HEK293 (cell line): ENCODE measurements around the gene PCSK5.

Experiments
- BCL11A ChIP-seq: fragments of 450-650 bp; formaldehyde crosslinking; IDR thresholded peaks from 2 replicates; pipeline ENCODE4 v1.5.1; 2016; ENCODE audit warnings: low read depth, missing biosample characterization, missing genetic modification characterization
- BCL11B ChIP-seq: fragments of 450-650 bp; formaldehyde crosslinking; IDR thresholded peaks from 2 replicates; pipeline ENCODE4 v1.5.1; 2016; ENCODE audit warnings: low read depth, missing biosample characterization, missing genetic modification characterization
- CTCF ChIP-seq: fragments of 450-650 bp; formaldehyde crosslinking; IDR thresholded peaks from 2 replicates; pipeline ENCODE4 v1.5.1; 2016; ENCODE audit warnings: missing biosample characterization, missing genetic modification characterization
- EGR2 ChIP-seq: fragments of 450-650 bp; formaldehyde crosslinking; IDR thresholded peaks from 2 replicates; pipeline ENCODE4 v1.5.1; 2016; ENCODE audit warnings: low read depth, missing biosample characterization, missing genetic modification characterization
- HOXD13 ChIP-seq: sonication (generic); formaldehyde crosslinking; IDR thresholded peaks from 2 replicates; pipeline ENCODE4 v1.8.0; 2022; ENCODE audit warnings: missing genetic modification reagents, borderline replicate concordance
- PRDM6 ChIP-seq: fragments of 450-650 bp; formaldehyde crosslinking; IDR thresholded peaks from 2 replicates; pipeline ENCODE4 v1.5.1; 2017; ENCODE audit warnings: missing biosample characterization, missing genetic modification characterization
- ZBTB17 ChIP-seq: fragments of 450-650 bp; formaldehyde crosslinking; IDR thresholded peaks from 2 replicates; pipeline ENCODE4 v1.5.1; 2016; ENCODE audit warnings: missing biosample characterization, missing genetic modification characterization
- ZNF214 ChIP-seq: fragments of 450-650 bp; formaldehyde crosslinking; IDR thresholded peaks from 2 replicates; pipeline ENCODE4 v1.5.1; 2017; ENCODE audit warnings: missing biosample characterization, mild to moderate bottlenecking, missing genetic modification characterization, borderline replicate concordance
- ZNF274 ChIP-seq, 2 experiments: fragments of 200-500 bp in 1 of 2; fragments of 450-650 bp in 1 of 2; sonication (Bioruptor generic) in 1 of 2; formaldehyde crosslinking in 1 of 2; IDR thresholded peaks; 2 replicates each; pipeline versions ENCODE4 v1.5.1 to v1.6.1; 2014 to 2016; ENCODE audit warnings: borderline replicate concordance in 1 of 2, inconsistent platforms in 1 of 2, low read length in 1 of 2, missing biosample characterization in 1 of 2, missing genetic modification characterization in 1 of 2
- ZNF302 ChIP-seq: fragments of 450-650 bp; formaldehyde crosslinking; IDR thresholded peaks from 2 replicates; pipeline ENCODE4 v1.5.1; 2016; ENCODE audit warnings: missing biosample characterization, missing genetic modification characterization, low read depth
- ZNF561 ChIP-seq: fragments of 450-650 bp; IDR thresholded peaks from 2 replicates; pipeline ENCODE4 v1.5.1; 2018; ENCODE audit warnings: missing biosample characterization, missing genetic modification characterization, borderline replicate concordance
- ZNF580 ChIP-seq: fragments of 450-650 bp; formaldehyde crosslinking; IDR thresholded peaks from 2 replicates; pipeline ENCODE4 v1.5.1; 2016; ENCODE audit warnings: missing biosample characterization, missing genetic modification characterization
- ZNF830 ChIP-seq: fragments of 450-650 bp; IDR thresholded peaks from 2 replicates; pipeline ENCODE4 v1.5.0; 2018; ENCODE audit warnings: missing biosample characterization, missing genetic modification characterization, low read depth, mild to moderate bottlenecking, moderate library complexity

- no peak for TF ChIP-seq ZNF561 (tag by site-specific recombination)
- no peak for TF ChIP-seq ZNF214 (tag by site-specific recombination)
- TF ChIP-seq ZNF580 (tag by site-specific recombination), result no peak
- no peak for TF ChIP-seq CTCF
- no peak for TF ChIP-seq HOXD13 (CRISPR knock-in tag)
- TF ChIP-seq EGR2, result no peak
- no peak for TF ChIP-seq ZNF274 (IDR thresholded peaks at IDR 0.05; ENCODE audit: low read length)
- TF ChIP-seq ZNF274 (tag by site-specific recombination; IDR thresholded peaks at IDR 0.05; ENCODE audit: borderline replicate concordance), result no peak
- no peak for TF ChIP-seq ZNF302 (tag by site-specific recombination)
- no peak for TF ChIP-seq ZNF830 (tag by site-specific recombination)
- no peak for TF ChIP-seq ZBTB17
- no peak for TF ChIP-seq BCL11B (tag by site-specific recombination)
- no peak for TF ChIP-seq BCL11A (tag by site-specific recombination)
- TF ChIP-seq PRDM6, result no peak
Measured at GRCh38 chr9:75911390-75911789, 20.9 kb downstream of the PCSK5 start.
